Glutamatergic neuron (in vitro differentiated cells): Measurements from ENCODE around the gene ANTXR1. TPM values are rescaled to one million over a fixed set of nuclear protein-coding genes. Genes with fewer than 3 reads are reported as not detected.

Experiments
- DNase-seq: peaks from one replicate; pipeline ENCODE4 v3.0.0; 2022
- H3K27ac Mint-ChIP-seq: one replicate; pipeline ENCODE4 v1.8.0; 2020; ENCODE audit warnings: mild to moderate bottlenecking, mixed read lengths, inconsistent platforms; ENCODE audit not compliant: unreplicated experiment
- H3K27me3 Mint-ChIP-seq: one replicate; pipeline ENCODE4 v1.8.0; 2020; ENCODE audit warnings: mild to moderate bottlenecking, moderate library complexity, mixed read lengths, inconsistent platforms; ENCODE audit not compliant: unreplicated experiment
- H3K36me3 Mint-ChIP-seq: one replicate; pipeline ENCODE4 v1.8.0; 2020; ENCODE audit warnings: mild to moderate bottlenecking, mixed read lengths, inconsistent platforms; ENCODE audit not compliant: unreplicated experiment
- H3K4me1 Mint-ChIP-seq: one replicate; pipeline ENCODE4 v1.8.0; 2020; ENCODE audit warnings: mild to moderate bottlenecking, low read depth, mixed read lengths, inconsistent platforms; ENCODE audit not compliant: unreplicated experiment
- H3K4me3 Mint-ChIP-seq: one replicate; pipeline ENCODE4 v1.8.0; 2020; ENCODE audit warnings: mild to moderate bottlenecking, mixed read lengths, inconsistent platforms; ENCODE audit not compliant: unreplicated experiment
- H3K9me3 Mint-ChIP-seq: one replicate; pipeline ENCODE4 v1.8.0; 2020; ENCODE audit warnings: mild to moderate bottlenecking, moderate library complexity, mixed read lengths, inconsistent platforms; ENCODE audit not compliant: unreplicated experiment
- CTCF ChIP-seq: fragments of 200-600 bp; sonication (generic); IDR thresholded peaks from one replicate; pipeline ENCODE4 v1.5.0; 2021; ENCODE audit not compliant: partially characterized antibody, unreplicated experiment
- total RNA-seq: library from RNA; stranded (reverse); fragmentation: NEBNext Ultra II Directional; extraction: Animal tissue kit (Norgen Biotek cat#: 25700); gene quantifications from one replicate; pipeline ENCODE4 v1.2.1, GENCODE V29; 2021; ENCODE audit not compliant: unreplicated experiment

Gene ANTXR1
- total RNA-seq, 1 donor from 2014 or later: 26.7 TPM

- no peak for DNase-seq
- peaks cover 44% of the 10 kb centered on the region for H3K4me1 Mint-ChIP-seq
- H3K27ac Mint-ChIP-seq: no peak overlapping the region
- no peak overlapping the region for H3K4me3 Mint-ChIP-seq
- peaks cover 4% of the 10 kb centered on the region for H3K9me3 Mint-ChIP-seq
- no peak for TF ChIP-seq CTCF
- peaks cover 5% of the 10 kb centered on the region for H3K36me3 Mint-ChIP-seq
- no peaks in the 10 kb centered on the region for H3K27me3 Mint-ChIP-seq
Measured at GRCh38 chr2:69163109-69163508, 150.1 kb downstream of the ANTXR1 start.

DNA sequence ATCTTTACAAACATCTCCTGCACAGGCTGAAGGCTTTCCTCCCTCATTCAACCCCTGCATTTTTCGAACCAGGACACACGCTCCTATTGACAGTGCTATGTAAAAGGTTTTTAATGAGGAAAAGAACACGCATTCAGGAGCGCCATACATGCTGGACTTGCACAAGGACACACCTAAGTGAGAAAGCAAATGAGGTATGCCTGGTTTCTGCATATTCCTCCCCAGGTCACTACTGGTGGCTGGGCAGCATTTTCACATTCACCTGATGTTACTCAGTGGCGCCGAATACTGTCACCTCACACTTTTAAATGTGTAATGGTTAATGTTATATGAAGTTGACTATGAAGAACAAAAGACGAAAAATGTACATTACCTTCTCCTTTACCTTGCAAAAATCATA lies 150.6 kb downstream of the ANTXR1 start:
- no peak for DNase-seq
- Mint-ChIP-seq H3K36me3 (peaks cover 5% of the 10 kb centered on the region), H3K9me3 (peaks cover 4% of the 10 kb centered on the region), H3K4me3 (no peak overlapping the region), H3K27me3 (no peaks in the 10 kb centered on the region), H3K27ac (no peak overlapping the region), H3K4me1 (peaks cover 48% of the 10 kb centered on the region)
- no peak for TF ChIP-seq CTCF

- peaks cover 4% of the 10 kb centered on the region for H3K9me3 Mint-ChIP-seq
Measured at GRCh38 chr2:69164061-69164778, 151.2 kb downstream of the ANTXR1 start.

GRCh38 chr2:69165091-69165880 lies 152.3 kb downstream of the ANTXR1 start:
- Mint-ChIP-seq H3K36me3 (peaks cover 12% of the 10 kb centered on the region), H3K4me3 (no peak overlapping the region), H3K27ac (no peak overlapping the region), H3K4me1 (peaks cover 59% of the 10 kb centered on the region), H3K27me3 (peaks cover 6% of the 10 kb centered on the region), H3K9me3 (peaks cover 4% of the 10 kb centered on the region)
- no peak for DNase-seq
- no peak for TF ChIP-seq CTCF

More at GRCh38 chr2:69164061-69164778, 151.2 kb downstream of the ANTXR1 start:
- no peak for TF ChIP-seq CTCF
- Mint-ChIP-seq H3K36me3 (peaks cover 5% of the 10 kb centered on the region), H3K27me3 (no peaks in the 10 kb centered on the region), H3K4me1 (peaks cover 54% of the 10 kb centered on the region), H3K27ac (peak overlapping the region; percentile 53), H3K4me3 (no peak overlapping the region)
- DNase-seq: no peak

DNA sequence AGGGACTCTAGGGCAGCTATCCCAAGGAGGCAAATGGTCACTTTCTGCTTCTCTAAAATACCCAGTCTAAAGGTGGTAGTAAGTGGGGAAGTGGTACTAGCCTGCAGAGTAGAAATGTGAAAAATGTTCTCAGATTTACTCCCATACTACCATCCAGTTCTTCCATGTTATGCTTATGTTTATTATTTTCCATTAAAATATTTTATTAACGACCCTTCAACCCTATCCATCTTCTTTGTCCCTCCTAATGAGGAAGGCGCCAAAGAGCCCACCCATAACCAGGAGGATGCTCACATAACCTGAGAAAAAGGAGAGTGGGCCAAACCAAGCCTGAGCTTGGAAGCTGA lies 153.5 kb downstream of the ANTXR1 start:
- no peak for TF ChIP-seq CTCF
- peaks cover 4% of the 10 kb centered on the region for H3K9me3 Mint-ChIP-seq
- no peak overlapping the region for H3K4me3 Mint-ChIP-seq
- H3K27ac Mint-ChIP-seq: no peak overlapping the region
- H3K4me1 Mint-ChIP-seq: peaks cover 52% of the 10 kb centered on the region
- peaks cover 6% of the 10 kb centered on the region for H3K27me3 Mint-ChIP-seq
- peaks cover 12% of the 10 kb centered on the region for H3K36me3 Mint-ChIP-seq
- DNase-seq: no peak
